GM12873 (cell line): ENCODE results near the gene RPS3.
A peak's percentile ranks its signal among the peaks of the same experiment; 100 is the strongest.

Source experiments
- CTCF ChIP-seq: IDR thresholded peaks from 2 replicates; pipeline ENCODE4 v1.5.1; 2012; ENCODE audit warnings: low read depth, mild to moderate bottlenecking, moderate library complexity, low read length, control low read depth; ENCODE audit not compliant: insufficient read depth; ENCODE audit errors: missing control alignments

The RPS3 gene

DNA sequence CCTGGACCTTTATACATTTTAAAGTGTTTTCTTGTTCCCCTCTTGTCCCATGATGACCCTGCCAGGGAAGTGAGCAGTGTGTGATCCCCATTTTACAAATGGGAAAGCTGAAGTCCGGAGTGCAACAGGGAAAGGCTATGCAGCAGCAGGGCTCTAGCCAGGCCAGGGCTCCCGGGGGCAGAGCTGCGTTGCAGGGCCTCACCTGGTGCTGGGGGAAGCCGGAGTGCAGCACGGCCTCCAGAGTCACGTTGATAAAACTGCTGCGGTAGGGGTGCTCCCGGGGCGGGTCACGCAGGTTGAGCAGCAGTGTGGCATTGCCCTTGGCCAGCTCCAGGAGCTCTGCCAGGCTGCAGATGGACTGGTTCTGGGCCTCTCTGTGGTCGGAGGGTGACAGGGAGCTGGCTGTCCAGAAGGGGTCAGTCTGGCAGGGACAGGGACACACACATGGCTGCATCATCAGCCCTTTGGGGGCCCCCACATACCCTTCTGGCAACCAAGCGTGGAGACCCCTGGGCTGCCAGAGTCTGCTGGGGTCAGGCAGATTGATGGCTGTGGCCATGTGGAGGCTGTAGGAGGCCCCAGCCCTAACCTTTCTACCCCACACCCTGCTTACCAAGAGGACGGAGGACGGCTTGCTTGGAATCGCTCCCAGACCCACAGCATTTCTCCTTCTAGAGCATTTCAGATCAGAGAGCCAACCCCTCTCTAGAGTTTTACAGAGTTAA, 43.0 kb downstream of the RPS3 start:
- TF ChIP-seq CTCF, result no peak

- TF ChIP-seq CTCF, result no peak
Measured at GRCh38 chr11:75443043-75443442, 43.7 kb downstream of the RPS3 start.

DNA sequence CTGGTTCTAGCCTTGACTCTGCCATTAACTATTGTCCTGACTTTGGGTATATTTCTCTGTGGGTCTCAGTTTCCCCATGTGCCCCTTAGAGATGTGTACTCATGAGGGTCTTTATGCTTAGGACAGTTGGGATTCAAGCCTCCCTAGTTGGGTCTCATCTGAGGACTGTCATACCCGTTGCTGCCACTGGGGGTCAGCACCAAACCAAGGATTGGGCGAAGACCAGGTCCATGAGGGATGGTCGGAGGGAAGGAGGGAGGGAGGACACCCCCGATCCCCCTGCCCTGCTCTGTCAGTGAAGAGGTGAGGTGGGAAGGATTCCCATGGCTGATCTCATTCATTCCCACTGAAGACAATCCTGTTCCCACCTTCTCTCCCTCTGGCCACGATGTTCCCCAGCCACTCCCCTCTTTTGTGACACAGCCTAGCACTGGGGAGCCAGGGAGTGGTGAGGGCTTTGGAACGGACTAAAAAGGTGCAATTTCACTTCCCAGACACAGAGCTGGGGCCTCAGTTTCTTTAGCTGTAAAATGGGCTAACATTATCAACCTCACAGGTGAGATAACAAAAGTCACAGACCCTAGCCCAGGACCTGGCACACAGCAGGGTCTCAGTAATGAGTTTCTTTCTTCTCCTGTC, 46.1 kb downstream of the RPS3 start:
- peak; percentile 98 for TF ChIP-seq CTCF

DNA sequence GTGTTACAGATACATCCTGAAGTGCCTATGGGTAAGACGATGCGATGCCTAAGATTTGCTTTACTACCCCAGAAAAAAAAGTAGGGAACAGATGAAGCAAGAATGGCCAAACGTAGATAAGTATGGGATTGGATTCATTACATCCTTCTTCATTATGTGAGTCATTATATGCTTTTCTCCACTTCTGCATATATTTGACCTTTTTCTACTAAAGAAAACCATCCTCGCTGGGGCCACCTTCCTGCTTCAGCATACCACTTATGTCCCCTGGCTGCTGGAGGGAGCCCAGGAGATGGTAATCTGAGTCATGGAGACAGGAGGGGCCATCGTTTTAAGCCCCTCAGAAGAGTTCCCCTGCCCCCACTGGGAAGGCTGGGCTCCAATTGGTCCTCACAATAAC, 48.1 kb downstream of the RPS3 start:
- no peak for TF ChIP-seq CTCF

- no peak for TF ChIP-seq CTCF
Measured at GRCh38 chr11:75449271-75449670, 50.0 kb downstream of the RPS3 start.

DNA sequence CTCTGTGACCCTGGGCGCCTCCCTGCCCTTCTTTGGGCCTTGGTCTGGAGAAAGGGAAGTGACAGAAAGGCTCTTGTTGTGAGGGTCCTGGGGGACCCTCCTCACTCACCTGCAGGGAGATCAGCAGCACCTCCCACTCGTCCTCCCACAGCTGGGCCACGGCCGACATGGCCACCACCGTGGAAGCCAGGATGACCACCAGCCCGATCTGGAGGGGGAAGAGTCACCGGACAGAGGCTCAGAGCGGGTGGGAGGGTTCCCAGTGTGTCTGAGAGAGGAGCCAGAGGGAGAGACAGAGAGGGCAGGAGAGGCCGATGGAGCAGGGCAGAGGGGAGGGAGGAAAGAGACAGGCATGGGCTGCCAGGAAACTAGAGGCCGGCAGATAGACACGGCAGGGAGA, 50.5 kb downstream of the RPS3 start:
- TF ChIP-seq CTCF, result no peak

DNA sequence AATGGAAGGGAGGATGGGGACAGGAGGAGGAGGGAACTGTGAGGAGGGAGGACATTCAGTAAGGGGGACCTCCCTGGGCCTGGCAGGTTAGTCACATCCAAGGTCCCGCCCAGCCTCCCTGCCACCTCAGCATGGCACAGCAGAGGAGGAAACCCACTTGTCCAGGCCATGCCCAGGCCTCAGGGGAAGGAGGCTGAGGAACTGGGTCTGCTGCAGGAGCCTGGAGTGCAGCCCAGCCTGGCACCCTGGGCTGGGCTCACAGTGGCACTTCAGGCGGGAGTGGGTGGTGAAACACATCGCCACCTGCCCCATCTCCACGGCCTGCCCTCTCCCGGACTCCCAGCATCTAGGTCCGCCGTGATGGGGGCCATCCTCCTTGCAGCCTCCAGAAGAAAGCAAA, 50.9 kb downstream of the RPS3 start:
- TF ChIP-seq CTCF, result no peak
